MCF 10A (cell line): Measurements from ENCODE around the gene RNU1-3. TPM values are rescaled to one million over a fixed set of nuclear protein-coding genes. Genes with fewer than 3 reads are reported as not detected.
"Not testable (repeated sequence)": the region's sequence is repeated elsewhere in the genome, so short reads cannot be mapped to it uniquely, and the experiment has no call there.

ENCODE experiments used
- BruUV-seq: library from RNA; stranded (reverse); fragments of 400-500 nt; replicated peaks from 2 replicates; lab custom pipeline; 2021; lab: Mats Ljungman, UMichigan
- CTCF ChIA-PET: fragments of 300-600 bp; sonication (Branson Sonifier 250); formaldehyde crosslinking; extraction: SDS; loops from one replicate; lab custom pipeline; 2021; ENCODE audit warnings: antibody characterized with exemption, inconsistent platforms; lab: Yijun Ruan, JAX
- POLR2A ChIA-PET: fragments of 300-600, 350-650 bp; sonication (Branson Sonifier 250); formaldehyde crosslinking; extraction: SDS; loops from one replicate; lab custom pipeline; 2020; ENCODE audit warnings: antibody characterized with exemption, inconsistent platforms; lab: Yijun Ruan, JAX
- DNase-seq: peaks from one replicate; pipeline ENCODE4 v3.0.0-alpha.2; 2018; ENCODE audit not compliant: unreplicated experiment
- H3K27ac Mint-ChIP-seq: one replicate; pipeline ENCODE4 v1.8.0; 2022; ENCODE audit warnings: mild to moderate bottlenecking, low read depth, mixed read lengths; ENCODE audit not compliant: unreplicated experiment
- H3K27me3 Mint-ChIP-seq: one replicate; pipeline ENCODE4 v1.8.0; 2022; ENCODE audit warnings: mixed read lengths; ENCODE audit not compliant: insufficient read depth, unreplicated experiment
- H3K36me3 Mint-ChIP-seq: one replicate; pipeline ENCODE4 v1.8.0; 2022; ENCODE audit warnings: mild to moderate bottlenecking, moderate library complexity, mixed read lengths; ENCODE audit not compliant: insufficient read depth, unreplicated experiment
- H3K4me1 Mint-ChIP-seq: one replicate; pipeline ENCODE4 v1.8.0; 2022; ENCODE audit warnings: mixed read lengths; ENCODE audit not compliant: insufficient read depth, unreplicated experiment
- H3K4me3 Mint-ChIP-seq: one replicate; pipeline ENCODE4 v1.8.0; 2022; ENCODE audit warnings: mild to moderate bottlenecking, moderate library complexity, mixed read lengths; ENCODE audit not compliant: unreplicated experiment
- H3K9me3 Mint-ChIP-seq: one replicate; pipeline ENCODE4 v1.8.0; 2022; ENCODE audit warnings: mixed read lengths; ENCODE audit not compliant: unreplicated experiment
- intact Hi-C: fragments of 100-400 bp; cut with micrococcal nuclease; formaldehyde crosslinking; loops from 2 replicates; pipeline ENCODE4 v1.14.1; 2022
- total RNA-seq: library from RNA; stranded (reverse); gene quantifications from 2 replicates; pipeline ENCODE4 v1.2.3, GENCODE V29; 2022
- TF ChIP-seq, protein P1 (sequence below): fragments of 200-600 bp; IDR thresholded peaks from one replicate; pipeline ENCODE4 v1.8.0; 2022; ENCODE audit warnings: antibody characterized with exemption, mild to moderate bottlenecking; ENCODE audit not compliant: unreplicated experiment

The RNU1-3 gene
- total RNA-seq, 1 experiment from 2014 or later, result 1,606 TPM

DNA sequence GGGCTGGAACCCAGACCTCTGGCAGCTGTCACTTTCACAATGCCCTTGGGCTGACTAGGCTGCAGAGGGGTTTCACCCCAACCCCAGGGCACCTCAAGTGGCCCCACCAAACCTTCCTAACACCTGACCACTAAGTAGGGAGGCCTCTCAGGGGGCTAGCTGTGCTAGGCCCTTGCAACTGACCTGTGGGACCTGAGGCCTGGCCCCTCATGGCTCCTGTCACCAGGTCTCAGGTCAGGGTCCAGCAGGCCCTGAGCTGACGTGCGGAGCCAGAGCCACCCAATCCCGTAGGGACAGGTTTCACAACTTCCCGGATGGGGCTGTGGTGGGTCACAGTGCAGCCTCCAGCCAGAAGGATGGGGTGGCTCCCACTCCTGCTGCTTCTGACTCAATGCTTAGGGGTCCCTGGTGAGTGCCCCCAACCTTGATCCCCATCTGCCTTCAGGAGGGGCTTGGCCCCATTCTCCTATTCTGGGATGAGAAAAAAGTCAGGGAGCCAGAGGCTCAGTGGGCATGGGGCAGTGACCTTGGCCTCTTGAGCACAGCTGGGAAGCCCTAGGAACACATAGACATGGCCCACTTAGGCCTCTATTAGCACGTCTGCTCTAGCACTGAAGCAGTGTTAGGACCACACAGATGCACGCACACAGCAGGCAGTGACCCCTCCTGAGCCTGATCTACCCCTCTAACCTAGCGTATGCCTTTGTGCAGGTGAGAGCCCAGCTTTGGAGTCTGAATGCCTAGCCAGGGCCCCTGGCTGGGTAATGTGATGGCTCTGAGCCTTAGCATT lies 21.3 kb downstream of the RNU1-3 start:
- H3K4me1 Mint-ChIP-seq, H3K27ac Mint-ChIP-seq, H3K4me3 Mint-ChIP-seq, intact Hi-C loops, BruUV-seq, H3K9me3 Mint-ChIP-seq, DNase-seq, H3K36me3 Mint-ChIP-seq, H3K27me3 Mint-ChIP-seq: not testable (repeated sequence)
- ChIA-PET CTCF (interaction anchor here (0.6 kb wide), 1 partner anchor 62 kb away, joined by 3 read pairs; no protein-coding TSS in a partner anchor), POLR2A (interaction anchor here (0.9 to 1.7 kb wide), 4 partner anchors 17 to 259 kb away, joined by 3 to 17 read pairs (median 8); partner anchors contain the start of gene NBPF1)

GRCh38 chr1:16644482-16645270 lies 22.1 kb downstream of the RNU1-3 start:
- CTCF ChIA-PET, result interaction anchor here (0.6 to 1.3 kb wide), 4 partner anchors 19 to 64 kb away, joined by 3 to 5 read pairs (median 4); no protein-coding TSS in a partner anchor
- H3K4me1 Mint-ChIP-seq, H3K27ac Mint-ChIP-seq, H3K36me3 Mint-ChIP-seq, intact Hi-C loops, H3K4me3 Mint-ChIP-seq, H3K27me3 Mint-ChIP-seq, H3K9me3 Mint-ChIP-seq: not testable (repeated sequence)
- POLR2A ChIA-PET, result interaction anchor here (0.5 to 1.7 kb wide), 10 partner anchors 12 to 635 kb away, joined by 3 to 17 read pairs (median 4); partner anchors contain the start of gene NBPF1
- DNase-seq, result peak; percentile 97
- TSS peak; percentile 95 for BruUV-seq
- TF ChIP-seq, protein P1, sequence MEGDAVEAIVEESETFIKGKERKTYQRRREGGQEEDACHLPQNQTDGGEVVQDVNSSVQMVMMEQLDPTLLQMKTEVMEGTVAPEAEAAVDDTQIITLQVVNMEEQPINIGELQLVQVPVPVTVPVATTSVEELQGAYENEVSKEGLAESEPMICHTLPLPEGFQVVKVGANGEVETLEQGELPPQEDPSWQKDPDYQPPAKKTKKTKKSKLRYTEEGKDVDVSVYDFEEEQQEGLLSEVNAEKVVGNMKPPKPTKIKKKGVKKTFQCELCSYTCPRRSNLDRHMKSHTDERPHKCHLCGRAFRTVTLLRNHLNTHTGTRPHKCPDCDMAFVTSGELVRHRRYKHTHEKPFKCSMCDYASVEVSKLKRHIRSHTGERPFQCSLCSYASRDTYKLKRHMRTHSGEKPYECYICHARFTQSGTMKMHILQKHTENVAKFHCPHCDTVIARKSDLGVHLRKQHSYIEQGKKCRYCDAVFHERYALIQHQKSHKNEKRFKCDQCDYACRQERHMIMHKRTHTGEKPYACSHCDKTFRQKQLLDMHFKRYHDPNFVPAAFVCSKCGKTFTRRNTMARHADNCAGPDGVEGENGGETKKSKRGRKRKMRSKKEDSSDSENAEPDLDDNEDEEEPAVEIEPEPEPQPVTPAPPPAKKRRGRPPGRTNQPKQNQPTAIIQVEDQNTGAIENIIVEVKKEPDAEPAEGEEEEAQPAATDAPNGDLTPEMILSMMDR, result peak; percentile 61

DNA sequence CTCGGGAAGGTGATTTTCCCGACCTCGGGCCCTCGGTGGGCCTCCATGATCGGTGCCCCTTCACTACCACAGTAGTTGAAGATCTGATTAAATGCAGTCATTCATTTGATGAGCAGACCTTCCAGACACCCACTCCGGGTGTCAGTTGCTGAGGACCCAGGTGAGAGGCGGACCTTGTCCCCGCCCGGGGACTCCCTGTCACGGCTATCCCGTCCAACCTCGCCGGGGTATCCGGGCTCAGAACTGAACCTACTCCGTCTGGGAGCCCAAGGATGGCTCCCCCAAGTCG lies 22.6 kb downstream of the RNU1-3 start:
- intact Hi-C loops, result no loop called here
- no peak for DNase-seq

GRCh38 chr1:16643476-16644192 lies 23.1 kb downstream of the RNU1-3 start:
- intact Hi-C loops, DNase-seq: not testable (repeated sequence)
- CTCF ChIA-PET, result interaction anchor here (0.6 to 1.3 kb wide), 4 partner anchors 13 to 65 kb away, joined by 3 to 5 read pairs (median 4); no protein-coding TSS in a partner anchor

More for the DNA sequence above, 22.6 kb downstream of the RNU1-3 start:
- TF ChIP-seq, protein P1, result no peak
- no peaks in the 10 kb centered on the region for H3K27me3 Mint-ChIP-seq
- no peak overlapping the region for H3K27ac Mint-ChIP-seq
- ChIA-PET CTCF (interaction anchor here (0.6 to 1.3 kb wide), 3 partner anchors 19 to 65 kb away, joined by 3 to 5 read pairs (median 4); no protein-coding TSS in a partner anchor), POLR2A (interaction anchor here (0.5 to 1.7 kb wide), 10 partner anchors 12 to 636 kb away, joined by 3 to 17 read pairs (median 4); partner anchors contain the start of gene NBPF1)
- H3K9me3 Mint-ChIP-seq, result no peaks in the 10 kb centered on the region
- H3K4me1 Mint-ChIP-seq, result no peaks in the 10 kb centered on the region
- BruUV-seq, result TSS peak; percentile 53
- no peaks in the 10 kb centered on the region for H3K36me3 Mint-ChIP-seq
- H3K4me3 Mint-ChIP-seq, result no peak overlapping the region

DNA sequence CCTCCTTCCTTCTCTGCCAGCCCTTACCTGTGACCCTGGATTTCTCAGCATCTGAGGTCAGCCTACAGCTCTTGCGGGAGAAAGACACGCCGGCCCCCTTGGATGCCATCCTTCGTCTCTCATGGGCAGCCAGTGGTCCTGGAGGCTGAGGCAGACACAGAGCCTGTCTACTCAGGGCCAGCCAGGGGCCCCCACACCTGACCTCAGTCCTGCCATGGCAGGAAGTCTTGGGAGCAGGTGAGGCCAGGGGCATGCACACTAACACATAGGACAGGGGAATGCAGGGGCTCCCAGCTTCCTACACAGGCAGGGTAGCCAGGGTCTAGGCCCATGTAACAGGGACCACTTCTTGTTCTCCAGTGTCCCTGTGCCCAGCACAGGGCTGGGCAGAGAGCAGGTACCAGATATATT lies 23.7 kb downstream of the RNU1-3 start:
- H3K4me3 Mint-ChIP-seq, DNase-seq, H3K27me3 Mint-ChIP-seq, H3K27ac Mint-ChIP-seq, H3K4me1 Mint-ChIP-seq, BruUV-seq, intact Hi-C loops, H3K9me3 Mint-ChIP-seq, H3K36me3 Mint-ChIP-seq: not testable (repeated sequence)
- ChIA-PET CTCF (interaction anchor here (0.8 to 1.3 kb wide), 2 partner anchors 13 to 18 kb away, joined by 5 read pairs; no protein-coding TSS in a partner anchor), POLR2A (interaction anchor here (0.6 to 0.7 kb wide), 2 partner anchors 19 to 271 kb away, joined by 3 read pairs; no protein-coding TSS in a partner anchor)

More at GRCh38 chr1:16643476-16644192, 23.1 kb downstream of the RNU1-3 start:
- POLR2A ChIA-PET, result interaction anchor here (0.5 to 1.7 kb wide), 8 partner anchors 11 to 271 kb away, joined by 3 to 17 read pairs (median 4); partner anchors contain the start of gene NBPF1
- H3K9me3 Mint-ChIP-seq, BruUV-seq, H3K4me3 Mint-ChIP-seq, H3K36me3 Mint-ChIP-seq, H3K27ac Mint-ChIP-seq, H3K4me1 Mint-ChIP-seq, H3K27me3 Mint-ChIP-seq: not testable (repeated sequence)

GRCh38 chr1:16642025-16642966 lies 24.5 kb downstream of the RNU1-3 start:
- POLR2A ChIA-PET, result interaction anchor here (0.6 kb wide), 1 partner anchor 18 kb away, joined by 3 read pairs; no protein-coding TSS in a partner anchor
- H3K36me3 Mint-ChIP-seq, H3K27ac Mint-ChIP-seq, DNase-seq, H3K9me3 Mint-ChIP-seq, CTCF ChIA-PET, intact Hi-C loops, H3K4me1 Mint-ChIP-seq, H3K4me3 Mint-ChIP-seq, H3K27me3 Mint-ChIP-seq, BruUV-seq: not testable (repeated sequence)
